MM.1S (cell line): ENCODE data around the gene FSTL1.

Experiments
- DNase-seq: peaks from one replicate; pipeline ENCODE4 v3.0.0-alpha.2; 2015
- H2AFZ ChIP-seq: fragments of 300-600 bp; sonication (generic); 2 replicates; pipeline ENCODE4 v1.6.0; 2016; ENCODE audit warnings: antibody characterized with exemption, low read length
- H3F3A ChIP-seq: fragments of 300-600 bp; sonication (generic); 2 replicates; pipeline ENCODE4 v1.6.1; 2016; ENCODE audit warnings: mild to moderate bottlenecking, antibody characterized with exemption, low read length, moderate library complexity, mixed read lengths; ENCODE audit not compliant: insufficient read depth
- H3K27ac ChIP-seq: fragments of 300-600 bp; sonication (generic); 2 replicates; pipeline ENCODE4 v1.5.1; 2016; ENCODE audit warnings: mild to moderate bottlenecking, low read length
- H3K27me3 ChIP-seq: fragments of 300-600 bp; sonication (generic); replicated peaks from 2 replicates; pipeline ENCODE4 v1.6.0; 2016; ENCODE audit warnings: low read length; ENCODE audit not compliant: insufficient read depth
- H3K36me3 ChIP-seq: fragments of 300-600 bp; sonication (generic); replicated peaks from 2 replicates; pipeline ENCODE4 v1.6.1; 2016; ENCODE audit warnings: mild to moderate bottlenecking, low read length, mixed read lengths; ENCODE audit not compliant: insufficient read depth
- H3K4me1 ChIP-seq: fragments of 300-600 bp; sonication (generic); 2 replicates; pipeline ENCODE4 v1.6.1; 2016; ENCODE audit warnings: low read length, mixed read lengths
- H3K4me2 ChIP-seq: fragments of 300-600 bp; sonication (generic); 2 replicates; pipeline ENCODE4 v1.6.0; 2016; ENCODE audit warnings: low read depth, low read length
- H3K4me3 ChIP-seq: fragments of 300-600 bp; sonication (generic); 2 replicates; pipeline ENCODE4 v1.5.1; 2016; ENCODE audit warnings: low read length, mixed read lengths
- H3K79me2 ChIP-seq: fragments of 300-600 bp; sonication (generic); 2 replicates; pipeline ENCODE4 v1.6.1; 2016; ENCODE audit warnings: mixed run types, low read length, mixed read lengths
- H3K9ac ChIP-seq: fragments of 300-600 bp; sonication (generic); 2 replicates; pipeline ENCODE4 v1.6.1; 2016; ENCODE audit warnings: low read length, mixed read lengths
- H3K9me2 ChIP-seq: fragments of 300-600 bp; sonication (generic); replicated peaks from 2 replicates; pipeline ENCODE4 v1.6.1; 2016; ENCODE audit warnings: mild to moderate bottlenecking, low read length, mixed read lengths; ENCODE audit not compliant: insufficient read depth
- H3K9me3 ChIP-seq: fragments of 300-600 bp; sonication (generic); replicated peaks from 2 replicates; pipeline ENCODE4 v1.6.1; 2016; ENCODE audit warnings: mild to moderate bottlenecking, low read length, mixed read lengths; ENCODE audit not compliant: insufficient read depth
- H4K20me1 ChIP-seq: fragments of 300-600 bp; sonication (generic); 2 replicates; pipeline ENCODE4 v1.6.1; 2016; ENCODE audit warnings: mild to moderate bottlenecking, low read length, moderate library complexity, mixed read lengths; ENCODE audit not compliant: insufficient read depth
- CTCF ChIP-seq: fragments of 300-600 bp; sonication (generic); IDR thresholded peaks from 2 replicates; pipeline ENCODE4 v1.5.1; 2016; ENCODE audit warnings: antibody characterized with exemption, low read length, mixed read lengths
- EZH2 ChIP-seq: fragments of 300-600 bp; sonication (generic); optimal IDR thresholded peaks from 2 replicates; pipeline ENCODE3; 2017; ENCODE audit warnings: low read depth, mild to moderate bottlenecking, antibody characterized with exemption, low read length, mixed read lengths
- EZH2phosphoT487 ChIP-seq: fragments of 300-600 bp; sonication (generic); IDR thresholded peaks from 2 replicates; pipeline ENCODE4 v1.6.1; 2018; ENCODE audit warnings: antibody characterized with exemption, low read length

The FSTL1 gene

GRCh38 chr3:120452816-120453215 is 2.0 kb upstream of the FSTL1 start:
- Histone ChIP-seq H3K9me3 (no peaks in the 10 kb centered on the region), H3K4me1 (no peaks in the 10 kb centered on the region), H3K4me3 (no peak overlapping the region), H4K20me1 (no peaks in the 10 kb centered on the region), H3K9ac (no peak overlapping the region), H3K36me3 (no peaks in the 10 kb centered on the region), H3K27me3 (no peaks in the 10 kb centered on the region), H3F3A (no peaks in the 10 kb centered on the region), H3K27ac (no peak overlapping the region), H3K79me2 (no peaks in the 10 kb centered on the region), H3K4me2 (no peak overlapping the region), H2AFZ (no peak overlapping the region), H3K9me2 (no peaks in the 10 kb centered on the region)
- TF ChIP-seq EZH2 (no peak), EZH2phosphoT487 (no peak), CTCF (no peak)
- no peak for DNase-seq

- no peaks in the 10 kb centered on the region for H3K36me3 ChIP-seq
- no peaks in the 10 kb centered on the region for H3K27me3 ChIP-seq
- no peak overlapping the region for H3K9ac ChIP-seq
- no peaks in the 10 kb centered on the region for H3F3A ChIP-seq
- no peak overlapping the region for H3K4me3 ChIP-seq
- H2AFZ ChIP-seq: no peak overlapping the region
- TF ChIP-seq EZH2phosphoT487 (no peak), EZH2 (no peak), CTCF (no peak)
- H3K9me2 ChIP-seq: no peaks in the 10 kb centered on the region
- DNase-seq: no peak
- H3K4me2 ChIP-seq: no peak overlapping the region
- H4K20me1 ChIP-seq: no peaks in the 10 kb centered on the region
- H3K9me3 ChIP-seq: no peaks in the 10 kb centered on the region
- H3K4me1 ChIP-seq: no peaks in the 10 kb centered on the region
- no peak overlapping the region for H3K27ac ChIP-seq
- no peaks in the 10 kb centered on the region for H3K79me2 ChIP-seq
These were observed 1.0 kb upstream of the FSTL1 start for GRCh38 chr3:120451806-120452205.

- H3K36me3 ChIP-seq: no peaks in the 10 kb centered on the region
- H3K79me2 ChIP-seq: no peaks in the 10 kb centered on the region
- DNase-seq: no peak
- H3K9me2 ChIP-seq: no peaks in the 10 kb centered on the region
- no peak overlapping the region for H3K4me2 ChIP-seq
- no peaks in the 10 kb centered on the region for H3K27me3 ChIP-seq
- TF ChIP-seq CTCF: no peak
- TF ChIP-seq EZH2: no peak
- TF ChIP-seq EZH2phosphoT487: no peak
- no peak overlapping the region for H3K4me3 ChIP-seq
- H4K20me1 ChIP-seq: no peaks in the 10 kb centered on the region
- no peak overlapping the region for H2AFZ ChIP-seq
- H3F3A ChIP-seq: no peaks in the 10 kb centered on the region
- H3K27ac ChIP-seq: no peak overlapping the region
- H3K9ac ChIP-seq: no peak overlapping the region
- no peaks in the 10 kb centered on the region for H3K4me1 ChIP-seq
- no peaks in the 10 kb centered on the region for H3K9me3 ChIP-seq
These were observed 525 bp upstream of the FSTL1 start for GRCh38 chr3:120451272-120451761.
